COR-L47 (cell line): ENCODE results near the gene APBA1.
"Not testable (repeated sequence)": the region's sequence is repeated elsewhere in the genome, so short reads cannot be mapped to it uniquely, and the experiment has no call there.

Experiments used
- DNase-seq: peaks from one replicate; lab custom pipeline; 2025; lab: John Stamatoyannopoulos, UW

Gene APBA1

GRCh38 chr9:69442486-69442885 lies 229.7 kb downstream of the APBA1 start:
- DNase-seq, result no peak

GRCh38 chr9:69440254-69440955 lies 231.8 kb downstream of the APBA1 start:
- not testable (repeated sequence) for DNase-seq

GRCh38 chr9:69439654-69440053 lies 232.5 kb downstream of the APBA1 start:
- DNase-seq, result not testable (repeated sequence)

GRCh38 chr9:69433968-69434367 lies 238.2 kb downstream of the APBA1 start:
- DNase-seq, result no peak

GRCh38 chr9:69433392-69433791 lies 238.8 kb downstream of the APBA1 start:
- no peak for DNase-seq

GRCh38 chr9:69432623-69433022 lies 239.5 kb downstream of the APBA1 start:
- DNase-seq, result no peak

- DNase-seq, result no peak
Measured at GRCh38 chr9:69431777-69432176, 240.4 kb downstream of the APBA1 start.

GRCh38 chr9:69431203-69431602 lies 241.0 kb downstream of the APBA1 start:
- no peak for DNase-seq

- DNase-seq, result no peak
Measured at GRCh38 chr9:69430206-69430605, 242.0 kb downstream of the APBA1 start.

GRCh38 chr9:69429281-69429680 lies 242.9 kb downstream of the APBA1 start:
- no peak for DNase-seq

GRCh38 chr9:69428017-69428785 lies 244.0 kb downstream of the APBA1 start:
- no peak for DNase-seq

- no peak for DNase-seq
Measured at GRCh38 chr9:69427286-69427685, 244.9 kb downstream of the APBA1 start.

- no peak for DNase-seq
Measured at GRCh38 chr9:69425136-69425801, 246.9 kb downstream of the APBA1 start.

- peak; percentile 62 for DNase-seq
Measured at GRCh38 chr9:69421908-69422801, 250.0 kb downstream of the APBA1 start.

GRCh38 chr9:69420611-69421270 lies 251.4 kb downstream of the APBA1 start:
- DNase-seq, result no peak

GRCh38 chr9:69412741-69413150 lies 259.4 kb downstream of the APBA1 start:
- no peak for DNase-seq

- no peak for DNase-seq
Measured at GRCh38 chr9:69411931-69412740, 260.0 kb downstream of the APBA1 start.

GRCh38 chr9:69411246-69411645 lies 260.9 kb downstream of the APBA1 start:
- no peak for DNase-seq

- not testable (repeated sequence) for DNase-seq
Measured at GRCh38 chr9:69409936-69410335, 262.2 kb downstream of the APBA1 start.

GRCh38 chr9:69400470-69400869 lies 271.7 kb downstream of the APBA1 start:
- DNase-seq, result no peak
